Stimulated activated naive CD8-positive, alpha-beta T cell treated with anti-CD3 and anti-CD28 coated beads, Interleukin-15, Interleukin-2, amounts not matched to agents 100 U/mL and 50 U/mL, for 24 hours (primary cell): ENCODE data around the gene GJA10.
A peak's percentile ranks its signal among the peaks of the same experiment; 100 is the strongest.

ENCODE experiments used
- ATAC-seq: fragments of 150-1000 bp; cut with Tn5 transposase; one replicate; pipeline ENCODE4 v1.10.0; 2021
- DNase-seq: peaks from one replicate; pipeline ENCODE4 v3.0.0; 2021

GJA10 gene

GRCh38 chr6:89944826-89945407 lies 50.6 kb downstream of the GJA10 start:
- DNase-seq = peak; percentile 1
- no peak for ATAC-seq
